H1 (cell line): ENCODE measurements around the gene TSPAN5. TPM values are rescaled to one million over a fixed set of nuclear protein-coding genes. Genes with fewer than 3 reads are reported as not detected.

Source experiments
- CTCF ChIP-seq, 3 experiments: IDR thresholded peaks; 1 replicate in 2 of 3; 2 replicates in 1 of 3; pipeline versions ENCODE4 v1.5.1 to v1.6.1; 2011; ENCODE audit warnings: low read length in 3 of 3, mild to moderate bottlenecking in 3 of 3, inconsistent platforms in 2 of 3, low read depth in 1 of 3, moderate library complexity in 1 of 3; ENCODE audit not compliant: insufficient read depth in 1 of 3; ENCODE audit errors: control extremely low read depth in 1 of 3
- EZH2 ChIP-seq: fragments of 200-600 bp; sonication (generic); IDR thresholded peaks from 2 replicates; pipeline ENCODE4 v1.7.1; 2012; ENCODE audit warnings: low read depth, mild to moderate bottlenecking, moderate library complexity, low read length, inconsistent platforms; ENCODE audit not compliant: severe bottlenecking
- RAD21 ChIP-seq, 2 experiments: IDR thresholded peaks in 1 of 2; conservative IDR thresholded peaks in 1 of 2; 2 replicates each; pipeline ENCODE4 v1.6.1; 2011; ENCODE audit warnings: low read depth in 2 of 2, low read length in 2 of 2, improper control_type of control experiment in 1 of 2, inconsistent platforms in 1 of 2, mild to moderate bottlenecking in 1 of 2, moderate library complexity in 1 of 2
- TAF7 ChIP-seq: optimal IDR thresholded peaks from 2 replicates; pipeline ENCODE3; 2011; ENCODE audit warnings: low read depth, mild to moderate bottlenecking, inconsistent platforms, low read length, moderate library complexity, borderline replicate concordance
- polyA plus RNA-seq, 7 experiments: library from polyadenylated mRNA; depleted of rRNA in 3 of 7; stranded (reverse) in 5 of 7; unstranded in 2 of 7; fragments of >200 nt in 5 of 7; fragments of 200-250 nt in 2 of 7; gene quantifications; 1 replicate in 5 of 7; 2 replicates in 1 of 7; 4 replicates in 1 of 7; pipeline versions ENCODE4 v1.2.1 to v1.2.3, GENCODE V29; 2011 to 2013; ENCODE audit warnings: missing spikeins in 2 of 7, mixed read lengths in 2 of 7
- total RNA-seq: library from RNA; stranded (reverse); fragmentation: NEBNext Ultra II Directional; extraction: Animal tissue kit (Norgen Biotek cat#: 25700); gene quantifications from 2 replicates; pipeline ENCODE4 v1.2.1, GENCODE V29; 2021
- TF ChIP-seq, protein P1 (sequence below): fragments of 300-600 bp; sonication (generic); IDR thresholded peaks from 2 replicates; pipeline ENCODE4 v1.7.1; 2012; ENCODE audit warnings: low read length, moderate library complexity, mild to moderate bottlenecking, inconsistent platforms; ENCODE audit not compliant: insufficient replicate concordance

Gene TSPAN5
- total and polyA plus RNA-seq, 2 of the 8 experiments (the other 6 are each of a cell fraction or from before 2014, with no cell fraction given), result 17.6 to 21.2 TPM

DNA sequence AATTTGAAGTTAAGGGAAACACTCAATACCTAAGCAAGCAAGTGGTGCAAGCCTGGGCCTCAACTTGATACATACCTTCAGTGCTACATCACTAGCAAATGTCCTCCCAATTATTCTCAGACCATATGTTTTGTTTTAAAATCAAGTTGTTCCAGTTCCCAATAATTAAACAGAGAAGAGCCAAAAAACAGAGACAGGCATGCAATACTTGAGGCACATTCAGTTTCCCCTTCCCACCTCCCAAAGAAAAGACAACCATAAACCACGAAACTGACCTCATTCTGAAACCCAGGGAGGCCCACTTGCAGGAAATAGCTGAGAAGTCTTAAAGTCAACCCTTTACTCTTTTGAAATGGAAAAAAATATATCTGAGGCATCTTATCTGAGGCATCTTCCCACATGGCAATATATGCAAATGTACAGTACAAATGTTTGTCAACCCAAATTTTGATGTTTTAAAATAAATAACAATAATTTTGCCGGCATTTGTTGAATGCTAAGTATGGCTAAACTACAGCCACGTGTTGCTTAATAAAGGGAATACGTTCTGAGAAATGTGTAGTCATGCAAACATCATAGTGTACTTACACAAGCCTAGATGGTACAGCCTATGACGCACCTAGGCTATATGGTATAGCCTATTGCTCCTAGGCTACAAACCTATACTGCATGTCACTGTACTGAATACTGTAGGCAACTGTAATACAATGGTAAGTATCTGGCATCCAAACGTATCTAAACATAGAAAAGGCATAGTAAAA, 147.5 kb downstream of the TSPAN5 start (continued):
- no peak for TF ChIP-seq EZH2
- TF ChIP-seq, protein P1, sequence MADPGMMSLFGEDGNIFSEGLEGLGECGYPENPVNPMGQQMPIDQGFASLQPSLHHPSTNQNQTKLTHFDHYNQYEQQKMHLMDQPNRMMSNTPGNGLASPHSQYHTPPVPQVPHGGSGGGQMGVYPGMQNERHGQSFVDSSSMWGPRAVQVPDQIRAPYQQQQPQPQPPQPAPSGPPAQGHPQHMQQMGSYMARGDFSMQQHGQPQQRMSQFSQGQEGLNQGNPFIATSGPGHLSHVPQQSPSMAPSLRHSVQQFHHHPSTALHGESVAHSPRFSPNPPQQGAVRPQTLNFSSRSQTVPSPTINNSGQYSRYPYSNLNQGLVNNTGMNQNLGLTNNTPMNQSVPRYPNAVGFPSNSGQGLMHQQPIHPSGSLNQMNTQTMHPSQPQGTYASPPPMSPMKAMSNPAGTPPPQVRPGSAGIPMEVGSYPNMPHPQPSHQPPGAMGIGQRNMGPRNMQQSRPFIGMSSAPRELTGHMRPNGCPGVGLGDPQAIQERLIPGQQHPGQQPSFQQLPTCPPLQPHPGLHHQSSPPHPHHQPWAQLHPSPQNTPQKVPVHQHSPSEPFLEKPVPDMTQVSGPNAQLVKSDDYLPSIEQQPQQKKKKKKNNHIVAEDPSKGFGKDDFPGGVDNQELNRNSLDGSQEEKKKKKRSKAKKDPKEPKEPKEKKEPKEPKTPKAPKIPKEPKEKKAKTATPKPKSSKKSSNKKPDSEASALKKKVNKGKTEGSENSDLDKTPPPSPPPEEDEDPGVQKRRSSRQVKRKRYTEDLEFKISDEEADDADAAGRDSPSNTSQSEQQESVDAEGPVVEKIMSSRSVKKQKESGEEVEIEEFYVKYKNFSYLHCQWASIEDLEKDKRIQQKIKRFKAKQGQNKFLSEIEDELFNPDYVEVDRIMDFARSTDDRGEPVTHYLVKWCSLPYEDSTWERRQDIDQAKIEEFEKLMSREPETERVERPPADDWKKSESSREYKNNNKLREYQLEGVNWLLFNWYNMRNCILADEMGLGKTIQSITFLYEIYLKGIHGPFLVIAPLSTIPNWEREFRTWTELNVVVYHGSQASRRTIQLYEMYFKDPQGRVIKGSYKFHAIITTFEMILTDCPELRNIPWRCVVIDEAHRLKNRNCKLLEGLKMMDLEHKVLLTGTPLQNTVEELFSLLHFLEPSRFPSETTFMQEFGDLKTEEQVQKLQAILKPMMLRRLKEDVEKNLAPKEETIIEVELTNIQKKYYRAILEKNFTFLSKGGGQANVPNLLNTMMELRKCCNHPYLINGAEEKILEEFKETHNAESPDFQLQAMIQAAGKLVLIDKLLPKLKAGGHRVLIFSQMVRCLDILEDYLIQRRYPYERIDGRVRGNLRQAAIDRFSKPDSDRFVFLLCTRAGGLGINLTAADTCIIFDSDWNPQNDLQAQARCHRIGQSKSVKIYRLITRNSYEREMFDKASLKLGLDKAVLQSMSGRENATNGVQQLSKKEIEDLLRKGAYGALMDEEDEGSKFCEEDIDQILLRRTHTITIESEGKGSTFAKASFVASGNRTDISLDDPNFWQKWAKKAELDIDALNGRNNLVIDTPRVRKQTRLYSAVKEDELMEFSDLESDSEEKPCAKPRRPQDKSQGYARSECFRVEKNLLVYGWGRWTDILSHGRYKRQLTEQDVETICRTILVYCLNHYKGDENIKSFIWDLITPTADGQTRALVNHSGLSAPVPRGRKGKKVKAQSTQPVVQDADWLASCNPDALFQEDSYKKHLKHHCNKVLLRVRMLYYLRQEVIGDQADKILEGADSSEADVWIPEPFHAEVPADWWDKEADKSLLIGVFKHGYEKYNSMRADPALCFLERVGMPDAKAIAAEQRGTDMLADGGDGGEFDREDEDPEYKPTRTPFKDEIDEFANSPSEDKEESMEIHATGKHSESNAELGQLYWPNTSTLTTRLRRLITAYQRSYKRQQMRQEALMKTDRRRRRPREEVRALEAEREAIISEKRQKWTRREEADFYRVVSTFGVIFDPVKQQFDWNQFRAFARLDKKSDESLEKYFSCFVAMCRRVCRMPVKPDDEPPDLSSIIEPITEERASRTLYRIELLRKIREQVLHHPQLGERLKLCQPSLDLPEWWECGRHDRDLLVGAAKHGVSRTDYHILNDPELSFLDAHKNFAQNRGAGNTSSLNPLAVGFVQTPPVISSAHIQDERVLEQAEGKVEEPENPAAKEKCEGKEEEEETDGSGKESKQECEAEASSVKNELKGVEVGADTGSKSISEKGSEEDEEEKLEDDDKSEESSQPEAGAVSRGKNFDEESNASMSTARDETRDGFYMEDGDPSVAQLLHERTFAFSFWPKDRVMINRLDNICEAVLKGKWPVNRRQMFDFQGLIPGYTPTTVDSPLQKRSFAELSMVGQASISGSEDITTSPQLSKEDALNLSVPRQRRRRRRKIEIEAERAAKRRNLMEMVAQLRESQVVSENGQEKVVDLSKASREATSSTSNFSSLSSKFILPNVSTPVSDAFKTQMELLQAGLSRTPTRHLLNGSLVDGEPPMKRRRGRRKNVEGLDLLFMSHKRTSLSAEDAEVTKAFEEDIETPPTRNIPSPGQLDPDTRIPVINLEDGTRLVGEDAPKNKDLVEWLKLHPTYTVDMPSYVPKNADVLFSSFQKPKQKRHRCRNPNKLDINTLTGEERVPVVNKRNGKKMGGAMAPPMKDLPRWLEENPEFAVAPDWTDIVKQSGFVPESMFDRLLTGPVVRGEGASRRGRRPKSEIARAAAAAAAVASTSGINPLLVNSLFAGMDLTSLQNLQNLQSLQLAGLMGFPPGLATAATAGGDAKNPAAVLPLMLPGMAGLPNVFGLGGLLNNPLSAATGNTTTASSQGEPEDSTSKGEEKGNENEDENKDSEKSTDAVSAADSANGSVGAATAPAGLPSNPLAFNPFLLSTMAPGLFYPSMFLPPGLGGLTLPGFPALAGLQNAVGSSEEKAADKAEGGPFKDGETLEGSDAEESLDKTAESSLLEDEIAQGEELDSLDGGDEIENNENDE, result no peak
- TF ChIP-seq RAD21 (IDR thresholded peaks at IDR 0.05 in 1 of 2, conservative IDR thresholded peaks at IDR 0.05 in 1 of 2; ENCODE audit: low read depth in 2 of 2, low read length in 2 of 2), result no peak
- no peak for TF ChIP-seq CTCF (IDR thresholded peaks at IDR 0.05; ENCODE audit: control extremely low read depth in 1 of 3, insufficient read depth in 1 of 3, low read depth in 1 of 3, low read length in 3 of 3)
- TF ChIP-seq TAF7, result no peak
- TF ChIP-seq, all 59 proteins: peak for 0
